ENCODE data around the gene PCBP3.
A peak's percentile ranks its signal among the peaks of the same experiment; 100 is the strongest.

The PCBP3 gene

DNA sequence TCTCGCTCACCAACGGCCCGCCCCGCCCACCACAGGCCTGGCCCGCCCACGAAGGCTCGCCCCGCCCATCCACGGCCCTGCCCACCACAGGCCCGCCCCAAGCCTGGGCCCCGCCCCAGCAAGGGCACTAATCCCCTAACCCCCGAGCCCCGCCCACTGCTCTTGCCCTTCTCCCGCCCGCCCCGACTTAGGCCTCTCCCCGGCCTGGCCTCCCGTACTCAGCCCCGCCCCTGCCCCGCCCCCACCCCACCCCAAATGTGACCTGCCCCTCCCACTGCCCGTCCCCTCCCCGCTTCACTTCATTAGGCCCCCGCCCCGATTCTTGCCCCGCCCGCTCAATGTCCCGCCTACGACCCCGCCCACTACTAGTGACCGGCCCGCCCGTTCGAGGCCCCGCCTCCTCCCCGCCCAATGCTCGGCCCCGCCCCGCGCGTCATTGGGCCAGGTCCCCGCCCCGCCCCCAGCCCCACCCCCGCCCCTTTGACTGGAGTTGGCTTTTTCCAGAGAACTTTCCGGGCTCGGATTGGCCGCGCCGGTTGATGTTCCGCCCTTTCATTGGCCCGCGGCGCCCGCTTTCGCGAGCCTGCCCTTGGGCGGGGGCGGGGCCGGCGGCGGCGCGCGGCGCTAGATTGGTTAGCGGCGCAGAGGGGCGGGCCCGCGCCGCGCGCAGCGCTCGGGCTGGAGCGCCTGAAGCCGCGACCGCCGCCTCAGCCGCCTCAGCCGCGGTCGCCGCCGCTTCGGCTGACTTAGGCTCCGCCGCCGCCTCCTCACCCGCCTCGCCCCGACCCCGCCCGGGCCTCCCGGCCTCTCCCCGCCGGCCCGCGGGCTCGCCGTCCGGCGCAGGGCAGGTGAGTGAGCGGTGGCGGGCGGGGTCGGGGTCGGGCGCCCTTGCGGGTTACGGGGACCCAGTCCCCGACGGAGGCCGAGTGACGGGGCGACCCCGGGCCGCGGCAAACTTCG lies at the start of gene PCBP3:
Gene PCBP3 (plus strand): TSS at position 705 of the 960 bp plus-strand sequence. CDS start 206,361 bp downstream, outside the sequence.
- H3K4me3 ChIP-seq (ENCODE audit: low read depth, low read length): peak within 1 kb of the TSS; percentile 49
- DNase-seq (ENCODE audit: low read depth): peak; percentile 87
- TF ChIP-seq, protein P1, sequence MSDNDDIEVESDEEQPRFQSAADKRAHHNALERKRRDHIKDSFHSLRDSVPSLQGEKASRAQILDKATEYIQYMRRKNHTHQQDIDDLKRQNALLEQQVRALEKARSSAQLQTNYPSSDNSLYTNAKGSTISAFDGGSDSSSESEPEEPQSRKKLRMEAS (IDR thresholded peaks at IDR 0.05; ENCODE audit: low read depth, low read length): no peak
- TF ChIP-seq POLR2A (IDR thresholded peaks at IDR 0.05; ENCODE audit: extremely low read depth, insufficient read length) (peak; percentile 48), MYC (IDR thresholded peaks at IDR 0.05; ENCODE audit: low read depth, low read length) (no peak)
- TF ChIP-seq, protein P2, sequence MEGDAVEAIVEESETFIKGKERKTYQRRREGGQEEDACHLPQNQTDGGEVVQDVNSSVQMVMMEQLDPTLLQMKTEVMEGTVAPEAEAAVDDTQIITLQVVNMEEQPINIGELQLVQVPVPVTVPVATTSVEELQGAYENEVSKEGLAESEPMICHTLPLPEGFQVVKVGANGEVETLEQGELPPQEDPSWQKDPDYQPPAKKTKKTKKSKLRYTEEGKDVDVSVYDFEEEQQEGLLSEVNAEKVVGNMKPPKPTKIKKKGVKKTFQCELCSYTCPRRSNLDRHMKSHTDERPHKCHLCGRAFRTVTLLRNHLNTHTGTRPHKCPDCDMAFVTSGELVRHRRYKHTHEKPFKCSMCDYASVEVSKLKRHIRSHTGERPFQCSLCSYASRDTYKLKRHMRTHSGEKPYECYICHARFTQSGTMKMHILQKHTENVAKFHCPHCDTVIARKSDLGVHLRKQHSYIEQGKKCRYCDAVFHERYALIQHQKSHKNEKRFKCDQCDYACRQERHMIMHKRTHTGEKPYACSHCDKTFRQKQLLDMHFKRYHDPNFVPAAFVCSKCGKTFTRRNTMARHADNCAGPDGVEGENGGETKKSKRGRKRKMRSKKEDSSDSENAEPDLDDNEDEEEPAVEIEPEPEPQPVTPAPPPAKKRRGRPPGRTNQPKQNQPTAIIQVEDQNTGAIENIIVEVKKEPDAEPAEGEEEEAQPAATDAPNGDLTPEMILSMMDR (IDR thresholded peaks at IDR 0.05; ENCODE audit: low read depth, low read length): no peak

DNA sequence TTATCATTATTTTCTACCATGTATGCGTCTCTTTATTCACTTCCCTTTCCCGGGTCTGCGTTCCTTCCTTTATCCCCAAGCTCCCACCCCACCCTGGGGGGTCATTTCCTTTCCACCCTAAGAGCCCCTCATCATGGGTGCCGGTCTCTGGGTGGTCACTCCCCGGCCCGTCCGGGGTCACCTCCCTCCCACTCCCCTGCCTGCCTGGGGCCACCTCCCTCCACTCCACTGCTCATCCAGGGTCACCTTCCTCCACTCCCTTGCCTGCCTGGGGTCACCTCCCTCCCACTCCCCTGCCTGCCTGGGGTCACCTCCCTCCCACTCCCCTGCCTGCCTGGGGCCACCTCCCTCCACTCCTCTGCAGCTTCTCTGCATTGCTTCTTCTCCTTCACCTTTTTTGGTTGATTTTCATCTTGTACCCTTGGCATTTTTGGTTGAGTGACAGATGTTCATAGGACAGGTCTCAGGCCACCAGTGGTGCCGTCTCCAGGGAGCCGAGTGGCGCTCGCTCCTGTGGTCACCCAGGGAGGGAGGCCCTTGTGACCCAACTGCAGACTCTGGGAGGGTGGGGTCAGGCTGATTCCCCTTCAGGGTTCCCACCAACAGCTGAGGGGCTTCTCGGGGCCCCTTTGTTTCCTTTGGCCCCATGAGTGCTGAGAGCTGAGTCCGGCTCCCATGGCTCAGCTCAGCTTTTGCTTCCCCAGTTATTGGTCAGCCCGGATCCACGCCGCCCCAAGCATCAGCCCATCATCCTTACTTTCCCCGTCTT lies 48.6 kb upstream of the PCBP3 start:
- H3K4me3 ChIP-seq (ENCODE audit: low read depth, low read length): no peak overlapping the region
- TF ChIP-seq MYC (IDR thresholded peaks at IDR 0.05; ENCODE audit: low read depth, low read length) (no peak), POLR2A (IDR thresholded peaks at IDR 0.05; ENCODE audit: extremely low read depth, insufficient read length) (no peak)
- TF ChIP-seq, protein P1 (IDR thresholded peaks at IDR 0.05; ENCODE audit: low read depth, low read length): no peak
- TF ChIP-seq, protein P2 (IDR thresholded peaks at IDR 0.05; ENCODE audit: low read depth, low read length): no peak
- no peak for DNase-seq (ENCODE audit: low read depth)

DNA sequence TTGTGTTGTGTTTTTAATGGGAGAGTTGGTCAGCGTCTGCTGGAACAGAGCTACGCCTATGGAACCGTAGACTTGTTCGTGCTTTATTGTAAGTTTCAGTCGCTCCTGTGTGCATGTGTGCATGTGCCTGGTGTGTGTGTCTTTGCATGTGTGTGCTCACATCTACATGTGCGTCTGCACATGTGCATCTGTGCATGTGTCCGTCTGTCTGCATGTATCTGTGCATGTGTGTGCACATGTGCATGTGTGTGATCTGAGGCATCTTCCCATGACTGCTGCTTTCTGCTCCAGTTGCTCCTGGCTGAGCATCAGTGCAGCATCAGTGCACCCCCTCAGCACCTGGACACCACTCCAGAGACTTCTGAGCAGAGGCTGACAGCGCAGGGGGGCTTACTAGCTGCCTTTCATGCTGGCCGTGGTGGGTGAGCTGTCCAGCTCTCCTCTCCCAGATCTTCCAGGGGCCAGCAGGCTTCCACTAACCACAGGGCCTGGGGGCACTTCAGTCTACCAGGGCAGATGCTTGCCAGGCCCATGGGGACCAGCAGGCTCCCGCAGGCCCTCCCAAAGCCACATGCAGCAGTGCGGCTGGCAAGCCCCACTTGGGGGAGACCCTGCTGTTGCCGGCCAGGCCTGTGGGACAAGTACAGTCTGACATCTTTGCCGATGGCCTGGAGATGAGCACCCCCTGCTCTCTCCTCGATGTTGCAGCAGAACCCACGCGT lies 47.8 kb upstream of the PCBP3 start:
- DNase-seq (ENCODE audit: low read depth): no peak
- TF ChIP-seq MYC (IDR thresholded peaks at IDR 0.05; ENCODE audit: low read depth, low read length): no peak
- TF ChIP-seq, protein P2 (IDR thresholded peaks at IDR 0.05; ENCODE audit: low read depth, low read length): no peak
- no peak for TF ChIP-seq POLR2A (IDR thresholded peaks at IDR 0.05; ENCODE audit: extremely low read depth, insufficient read length)
- TF ChIP-seq, protein P1 (IDR thresholded peaks at IDR 0.05; ENCODE audit: low read depth, low read length): no peak
- H3K4me3 ChIP-seq (ENCODE audit: low read depth, low read length): no peak overlapping the region

DNA sequence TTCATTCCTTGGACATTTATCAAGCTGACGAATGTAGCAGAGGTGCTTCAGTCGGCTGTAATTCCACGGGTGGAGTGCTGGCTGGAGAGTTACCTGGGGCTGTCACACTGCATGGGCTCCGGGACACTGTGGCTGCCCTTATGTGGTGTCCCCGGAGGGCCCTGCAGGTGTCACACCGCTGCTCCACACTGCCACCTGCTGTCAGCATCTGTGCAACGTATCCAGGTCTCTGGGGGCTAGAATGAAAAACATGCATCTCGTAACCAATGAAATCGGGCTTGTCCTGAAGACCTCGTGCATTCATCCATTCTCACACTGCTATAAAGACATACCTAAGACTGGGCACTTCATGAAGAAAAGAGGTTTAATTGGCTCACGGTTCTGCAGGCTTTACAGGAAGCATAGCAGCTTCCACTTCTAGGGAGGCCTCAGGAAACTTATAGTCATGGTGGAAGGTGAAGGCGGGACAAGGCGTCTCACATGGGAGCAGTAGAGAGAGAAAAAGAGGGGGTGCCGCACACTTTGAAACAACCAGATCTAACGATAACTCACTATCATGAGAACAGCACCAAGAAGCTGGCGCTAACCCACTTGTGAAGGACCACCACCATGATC lies 46.7 kb upstream of the PCBP3 start:
- peak; percentile 68 for DNase-seq (ENCODE audit: low read depth)
- no peak overlapping the region for H3K4me3 ChIP-seq (ENCODE audit: low read depth, low read length)
- TF ChIP-seq, protein P2 (IDR thresholded peaks at IDR 0.05; ENCODE audit: low read depth, low read length): peak; percentile 86
- peak; percentile 52; the same call in 1 of the 2 replicates for TF ChIP-seq MYC (IDR thresholded peaks at IDR 0.05; ENCODE audit: low read depth, low read length)
- TF ChIP-seq, protein P1 (IDR thresholded peaks at IDR 0.05; ENCODE audit: low read depth, low read length): peak; percentile 48; the same call in 1 of the 2 replicates
- no peak for TF ChIP-seq POLR2A (IDR thresholded peaks at IDR 0.05; ENCODE audit: extremely low read depth, insufficient read length)

DNA sequence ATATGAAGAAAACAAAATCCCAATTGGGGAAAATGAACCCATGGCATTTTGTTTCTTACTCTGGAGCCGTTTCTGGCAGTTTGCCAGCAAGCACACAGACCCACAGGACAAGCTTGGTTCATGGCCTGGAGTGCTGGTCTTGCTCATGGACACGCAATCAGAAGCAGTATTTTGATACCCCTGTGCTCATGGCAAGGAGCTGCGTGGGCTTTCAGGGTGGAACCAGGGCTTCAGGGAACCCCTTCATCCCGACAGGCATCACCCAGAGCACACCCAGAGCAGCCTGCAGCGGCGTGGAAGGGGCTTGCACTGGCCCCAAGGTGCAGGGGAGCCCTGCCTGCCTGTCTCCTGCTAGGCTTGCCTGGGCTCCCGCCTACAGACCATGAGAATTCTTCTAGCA lies 45.4 kb upstream of the PCBP3 start:
- DNase-seq (ENCODE audit: low read depth): no peak
- H3K4me3 ChIP-seq (ENCODE audit: low read depth, low read length): no peak overlapping the region
- TF ChIP-seq, protein P2 (IDR thresholded peaks at IDR 0.05; ENCODE audit: low read depth, low read length): no peak
- TF ChIP-seq, protein P1 (IDR thresholded peaks at IDR 0.05; ENCODE audit: low read depth, low read length): no peak
- TF ChIP-seq POLR2A (IDR thresholded peaks at IDR 0.05; ENCODE audit: extremely low read depth, insufficient read length): no peak
- TF ChIP-seq MYC (IDR thresholded peaks at IDR 0.05; ENCODE audit: low read depth, low read length): no peak
